Measurements from ENCODE around the gene CSNK1A1L.

Gene CSNK1A1L

DNA sequence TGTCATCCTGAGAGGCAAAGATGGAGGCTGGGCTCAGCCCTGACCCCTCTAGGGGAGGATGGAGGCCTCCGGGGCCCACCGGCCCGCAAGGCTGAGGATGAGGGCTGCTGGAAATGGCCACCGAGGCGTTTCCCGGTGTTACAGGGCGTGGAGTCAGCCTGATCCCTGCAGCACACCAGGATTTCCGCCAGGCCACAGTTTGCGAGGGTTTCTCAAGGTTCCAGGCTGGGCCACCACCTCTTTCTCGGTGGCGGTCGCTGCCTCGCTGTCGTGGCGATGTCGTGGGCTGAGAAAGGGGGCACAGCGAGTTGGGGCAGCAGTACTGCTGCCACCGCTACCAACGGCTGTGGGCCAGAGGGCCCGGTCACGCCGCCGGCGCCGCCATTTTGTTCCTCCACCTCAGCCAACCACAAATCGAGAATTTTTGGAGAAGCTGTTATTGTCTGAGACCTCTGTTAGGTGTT lies at the start of gene CSNK1A1L:
Gene CSNK1A1L, minus strand, starts transcription at position 414 of the 464 bp plus-strand sequence. Its CDS starts 408 bp downstream, at position 6.
- no peak for TF ChIP-seq ZNF274 (IDR thresholded peaks at IDR 0.05; ENCODE audit: low read depth, low read length)
- H3K4me3 ChIP-seq (ENCODE audit: low read length): no peak within 1 kb of the TSS

DNA sequence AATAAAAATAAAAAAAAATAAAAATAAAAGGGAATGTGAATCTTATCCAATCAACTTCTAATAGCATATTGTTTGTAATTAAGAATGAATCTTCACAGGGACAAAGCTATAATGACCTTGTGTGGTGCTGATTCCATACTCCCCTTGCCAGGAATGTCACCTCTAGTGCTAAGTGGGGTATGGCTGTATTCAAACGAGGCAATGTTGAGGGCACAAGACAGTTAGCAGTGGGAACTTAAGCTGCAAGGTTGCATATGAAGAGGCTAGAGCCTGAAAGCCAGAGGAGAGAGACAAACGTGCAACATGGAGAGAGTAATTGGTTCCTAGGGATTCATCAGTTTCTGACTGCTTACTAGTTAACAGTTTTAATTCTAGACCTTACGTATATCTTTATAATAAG lies 43.9 kb upstream of the CSNK1A1L start:
- H3K4me3 ChIP-seq (ENCODE audit: low read length): no peak overlapping the region
- TF ChIP-seq ZNF274 (IDR thresholded peaks at IDR 0.05; ENCODE audit: low read depth, low read length): no peak

- no peak for TF ChIP-seq ZNF274 (IDR thresholded peaks at IDR 0.05; ENCODE audit: low read depth, low read length)
These were observed 43.0 kb upstream of the CSNK1A1L start for GRCh38 chr13:37148501-37148900.

GRCh38 chr13:37144661-37145060 lies 39.2 kb upstream of the CSNK1A1L start:
- no peak overlapping the region for H3K4me3 ChIP-seq (ENCODE audit: low read length)
- TF ChIP-seq ZNF274 (IDR thresholded peaks at IDR 0.05; ENCODE audit: low read depth, low read length): no peak

More at GRCh38 chr13:37148501-37148900, 43.0 kb upstream of the CSNK1A1L start:
- H3K4me3 ChIP-seq (ENCODE audit: low read length): no peak overlapping the region

DNA sequence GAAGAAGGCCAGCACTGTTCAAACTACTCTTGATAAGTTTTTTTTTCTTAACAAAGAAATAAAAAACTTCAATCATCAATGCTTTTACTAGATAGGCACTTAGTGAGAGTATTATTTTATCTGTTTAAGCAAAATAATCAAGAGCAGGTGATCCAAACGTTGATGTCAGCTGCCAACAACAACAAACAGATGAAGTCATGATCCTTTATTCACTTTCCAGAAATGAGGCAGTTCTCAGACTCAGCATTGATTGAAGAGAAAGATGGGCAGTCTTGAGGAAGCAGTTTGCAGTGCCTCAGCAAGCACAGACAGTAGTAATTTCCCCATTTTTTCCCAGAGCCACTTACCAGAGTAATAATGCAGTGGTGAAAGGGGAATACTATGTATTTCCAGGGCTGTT lies 38.4 kb upstream of the CSNK1A1L start:
- no peak overlapping the region for H3K4me3 ChIP-seq (ENCODE audit: low read length)
- no peak for TF ChIP-seq ZNF274 (IDR thresholded peaks at IDR 0.05; ENCODE audit: low read depth, low read length)

GRCh38 chr13:37142877-37143276 lies 37.4 kb upstream of the CSNK1A1L start:
- no peak for TF ChIP-seq ZNF274 (IDR thresholded peaks at IDR 0.05; ENCODE audit: low read depth, low read length)
- H3K4me3 ChIP-seq (ENCODE audit: low read length): no peak overlapping the region

GRCh38 chr13:37141011-37141410 lies 35.5 kb upstream of the CSNK1A1L start:
- no peak overlapping the region for H3K4me3 ChIP-seq (ENCODE audit: low read length)
- TF ChIP-seq ZNF274 (IDR thresholded peaks at IDR 0.05; ENCODE audit: low read depth, low read length): no peak

DNA sequence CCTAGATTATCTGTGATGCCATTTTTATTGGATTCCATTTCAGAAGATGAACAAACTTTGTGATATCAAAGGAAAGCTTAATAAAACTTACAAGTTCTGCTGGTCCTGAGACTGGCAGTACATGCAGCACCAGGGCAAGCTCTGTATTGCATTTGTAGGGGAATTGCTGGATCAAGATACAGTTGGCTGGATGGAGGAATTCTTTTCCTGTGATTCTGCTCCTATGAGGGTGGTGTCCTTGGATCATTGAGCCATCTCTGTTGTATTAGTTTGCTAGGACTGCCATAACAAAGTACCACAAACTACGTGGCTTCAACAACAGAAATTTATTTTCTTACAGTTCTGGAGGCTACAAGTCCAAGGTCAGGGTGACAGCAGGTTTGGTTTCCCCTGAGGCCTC lies 33.9 kb upstream of the CSNK1A1L start:
- H3K4me3 ChIP-seq (ENCODE audit: low read length): no peak overlapping the region
- no peak for TF ChIP-seq ZNF274 (IDR thresholded peaks at IDR 0.05; ENCODE audit: low read depth, low read length)

- no peak overlapping the region for H3K4me3 ChIP-seq (ENCODE audit: low read length)
- no peak for TF ChIP-seq ZNF274 (IDR thresholded peaks at IDR 0.05; ENCODE audit: low read depth, low read length)
These were observed 33.5 kb upstream of the CSNK1A1L start for GRCh38 chr13:37138926-37139325.

DNA sequence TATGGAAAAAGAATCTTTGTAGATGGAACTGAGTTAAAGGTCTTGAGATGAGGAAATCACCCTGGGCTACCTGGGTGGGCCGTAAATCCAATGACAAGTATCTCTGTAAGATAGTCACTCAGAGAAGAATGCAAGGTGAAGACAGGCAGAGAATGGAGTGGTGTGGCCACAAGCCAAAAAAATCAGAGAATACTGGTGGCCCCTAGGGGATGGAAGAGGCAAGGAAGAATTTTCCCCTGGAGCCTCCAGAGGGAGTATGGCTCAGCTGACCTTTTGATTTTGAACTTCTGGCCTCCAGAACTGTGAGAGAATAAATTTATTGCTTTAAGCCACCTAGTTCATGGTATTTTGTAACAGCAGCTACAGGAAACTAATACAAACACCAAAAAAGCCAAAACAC lies 32.7 kb upstream of the CSNK1A1L start:
- TF ChIP-seq ZNF274 (IDR thresholded peaks at IDR 0.05; ENCODE audit: low read depth, low read length): no peak
- H3K4me3 ChIP-seq (ENCODE audit: low read length): no peak overlapping the region

DNA sequence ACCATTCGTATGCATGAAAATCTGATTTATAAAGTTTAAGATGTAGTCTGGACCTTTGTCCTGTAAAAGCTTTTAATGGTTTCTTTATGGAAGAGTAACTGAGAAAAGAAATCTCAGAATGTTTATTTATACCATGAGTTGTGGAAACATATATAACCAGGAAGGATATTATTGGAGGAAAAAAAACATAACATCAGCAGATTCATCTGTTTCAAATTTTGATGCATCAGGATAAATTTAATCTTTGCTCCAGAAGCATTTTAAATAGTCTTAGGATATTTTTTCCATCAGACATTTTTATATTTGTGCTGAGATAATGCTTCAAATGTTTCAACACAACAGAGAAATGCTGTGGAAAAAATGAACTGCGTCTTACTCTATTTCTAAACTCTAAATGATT lies 31.2 kb upstream of the CSNK1A1L start:
- H3K4me3 ChIP-seq (ENCODE audit: low read length): no peak overlapping the region
- TF ChIP-seq ZNF274 (IDR thresholded peaks at IDR 0.05; ENCODE audit: low read depth, low read length): no peak

- TF ChIP-seq ZNF274 (IDR thresholded peaks at IDR 0.05; ENCODE audit: low read depth, low read length): no peak
- no peak overlapping the region for H3K4me3 ChIP-seq (ENCODE audit: low read length)
These were observed 30.7 kb upstream of the CSNK1A1L start for GRCh38 chr13:37136187-37136586.

- no peak overlapping the region for H3K4me3 ChIP-seq (ENCODE audit: low read length)
- no peak for TF ChIP-seq ZNF274 (IDR thresholded peaks at IDR 0.05; ENCODE audit: low read depth, low read length)
These were observed 29.1 kb upstream of the CSNK1A1L start for GRCh38 chr13:37134411-37135041.

DNA sequence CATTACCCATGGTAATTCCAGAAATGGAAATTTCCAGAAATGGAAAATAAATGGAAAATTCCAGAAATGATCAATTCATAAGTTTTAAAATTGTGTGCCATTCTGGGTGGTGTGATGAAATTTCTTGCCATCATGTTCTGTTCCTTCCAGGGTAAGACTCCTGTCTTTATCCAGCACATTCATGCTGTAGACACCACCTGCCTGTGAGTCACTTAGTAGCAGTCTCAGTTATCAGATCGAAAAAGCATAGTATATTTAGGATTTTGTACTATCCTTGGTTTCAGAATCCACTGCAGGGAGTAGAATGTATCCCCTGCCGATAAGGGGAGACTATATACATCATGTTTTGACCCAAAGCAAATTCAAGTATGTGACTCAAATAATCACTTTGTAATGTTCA lies 26.7 kb upstream of the CSNK1A1L start:
- no peak for TF ChIP-seq ZNF274 (IDR thresholded peaks at IDR 0.05; ENCODE audit: low read depth, low read length)
- H3K4me3 ChIP-seq (ENCODE audit: low read length): no peak overlapping the region

DNA sequence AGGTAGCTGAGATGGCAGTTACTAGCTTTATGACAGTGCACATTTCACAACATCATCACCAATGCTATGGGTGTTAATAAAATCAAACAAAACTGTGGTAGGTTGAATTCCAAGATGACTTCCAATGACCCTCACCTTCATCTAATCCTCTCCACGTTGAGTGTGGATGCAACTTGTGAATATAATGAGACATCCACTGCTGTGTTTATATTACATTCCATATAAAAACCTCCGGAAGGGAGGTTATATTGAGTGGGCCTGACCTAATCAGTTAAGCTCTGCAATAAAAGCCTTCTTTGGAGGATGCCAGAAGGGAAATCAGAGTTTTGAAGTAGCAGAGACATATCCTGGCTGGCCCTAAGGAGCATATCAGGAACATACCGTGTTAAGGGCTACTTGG lies 25.6 kb upstream of the CSNK1A1L start:
- TF ChIP-seq ZNF274 (IDR thresholded peaks at IDR 0.05; ENCODE audit: low read depth, low read length): no peak

GRCh38 chr13:37129866-37130265 lies 24.4 kb upstream of the CSNK1A1L start:
- TF ChIP-seq ZNF274 (IDR thresholded peaks at IDR 0.05; ENCODE audit: low read depth, low read length): no peak
- H3K4me3 ChIP-seq (ENCODE audit: low read length): no peak overlapping the region

More for the DNA sequence above, 25.6 kb upstream of the CSNK1A1L start:
- H3K4me3 ChIP-seq (ENCODE audit: low read length): no peak overlapping the region
